BLaER1 (cell line): ENCODE data around the gene SCN8A.

Experiments used
- H3K27ac ChIP-seq: shearing (Covaris generic); formaldehyde crosslinking; 2 replicates; pipeline ENCODE4 v1.8.1; 2022
- H3K27me3 ChIP-seq: shearing (Covaris generic); formaldehyde crosslinking; 2 replicates; pipeline ENCODE4 v1.8.1; 2022
- H3K36me3 ChIP-seq: shearing (Covaris generic); formaldehyde crosslinking; 2 replicates; pipeline ENCODE4 v1.8.1; 2022
- H3K4me1 ChIP-seq: shearing (Covaris generic); formaldehyde crosslinking; 2 replicates; pipeline ENCODE4 v1.8.1; 2022
- H3K4me2 ChIP-seq: shearing (Covaris generic); formaldehyde crosslinking; 2 replicates; pipeline ENCODE4 v1.8.1; 2022
- H3K4me3 ChIP-seq: shearing (Covaris generic); formaldehyde crosslinking; 2 replicates; pipeline ENCODE4 v1.8.1; 2022
- H3K9ac ChIP-seq: shearing (Covaris generic); formaldehyde crosslinking; 2 replicates; pipeline ENCODE4 v1.8.1; 2022
- H3K9me3 ChIP-seq: shearing (Covaris generic); formaldehyde crosslinking; 2 replicates; pipeline ENCODE4 v1.8.1; 2022
- H4K20me1 ChIP-seq: shearing (Covaris generic); formaldehyde crosslinking; 2 replicates; pipeline ENCODE4 v1.8.1; 2022
- Cebpa-rat ChIP-seq: shearing (Covaris generic); IDR thresholded peaks from 2 replicates; pipeline ENCODE4 v1.8.1; 2022

SCN8A gene

DNA sequence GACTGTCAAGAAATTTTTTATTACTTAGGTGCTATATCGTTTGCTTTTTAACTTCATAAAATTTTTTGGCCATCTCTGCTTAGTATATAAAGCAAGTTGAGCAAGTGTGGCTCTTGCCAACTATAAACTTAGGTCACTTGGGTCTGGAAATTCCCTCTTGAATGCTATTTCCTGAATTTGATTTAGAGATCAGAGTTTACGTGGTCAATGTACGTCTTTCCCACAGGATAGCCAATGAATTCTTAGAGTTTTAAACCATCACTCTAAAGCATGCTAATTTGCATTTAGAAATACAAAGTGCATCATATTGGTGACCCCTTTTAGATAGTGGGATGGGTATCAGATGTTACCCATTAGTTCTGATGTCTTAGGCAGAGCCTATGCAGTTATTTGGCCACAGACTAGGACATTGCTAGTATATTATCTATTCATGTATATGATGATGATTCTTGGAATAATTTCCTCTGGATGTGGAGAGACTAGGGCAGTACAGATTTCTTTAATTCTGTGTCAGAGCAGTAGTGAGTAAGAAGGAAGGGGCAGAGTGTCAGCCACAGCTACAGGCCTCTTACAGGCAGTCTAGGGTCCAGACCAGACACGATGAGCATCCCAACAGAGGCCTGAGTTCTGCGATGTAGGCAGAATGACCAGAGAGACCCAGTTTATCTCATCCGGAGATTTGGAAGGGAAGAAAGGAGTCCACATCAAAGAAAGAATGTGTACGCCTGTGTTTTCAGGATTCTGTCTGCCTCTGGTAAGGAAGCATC, 30.3 kb downstream of the SCN8A start:
- Histone ChIP-seq H3K27ac (no peak overlapping the region), H3K9me3 (0 out of 2 replicates have a peak, but pooled peaks cover 13% of the 10 kb centered on the region), H3K36me3 (no peaks in the 10 kb centered on the region), H3K4me2 (no peak overlapping the region), H3K4me1 (0 out of 2 replicates have a peak, but pooled peaks cover 5% of the 10 kb centered on the region), H3K27me3 (no peaks in the 10 kb centered on the region), H3K4me3 (no peak overlapping the region), H3K9ac (no peak overlapping the region), H4K20me1 (no peaks in the 10 kb centered on the region)
- TF ChIP-seq Cebpa-rat: no peak

DNA sequence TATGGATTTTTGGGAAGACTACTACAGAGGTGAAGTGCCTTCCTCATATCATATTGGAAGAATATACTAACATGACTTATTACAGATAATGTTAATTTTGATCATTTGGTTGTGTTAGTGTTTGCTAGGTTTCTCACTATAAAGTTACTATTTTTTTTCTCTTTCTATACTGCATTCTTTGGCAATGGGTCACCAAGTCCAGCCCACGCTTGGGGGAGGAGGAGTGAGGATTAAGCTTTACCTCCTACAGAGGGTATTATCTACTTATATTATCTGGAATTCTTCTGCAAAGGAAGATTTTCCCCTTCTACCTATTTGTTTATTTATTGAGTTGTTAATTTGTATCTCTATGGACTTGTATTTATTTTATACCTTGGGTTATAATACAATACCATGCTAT, 31.5 kb downstream of the SCN8A start:
- Histone ChIP-seq H3K36me3 (no peaks in the 10 kb centered on the region), H3K9ac (no peak overlapping the region), H3K9me3 (0 out of 2 replicates have a peak, but pooled peaks cover 2% of the 10 kb centered on the region), H3K4me1 (0 out of 2 replicates have a peak, but pooled peaks cover 5% of the 10 kb centered on the region), H3K4me3 (no peak overlapping the region), H3K27ac (no peak overlapping the region), H3K27me3 (no peaks in the 10 kb centered on the region), H4K20me1 (no peaks in the 10 kb centered on the region), H3K4me2 (no peak overlapping the region)
- no peak for TF ChIP-seq Cebpa-rat

GRCh38 chr12:51625370-51625769, 34.3 kb downstream of the SCN8A start:
- Histone ChIP-seq H3K27ac (no peak overlapping the region), H3K4me3 (no peak overlapping the region), H4K20me1 (no peaks in the 10 kb centered on the region), H3K9me3 (no peaks in the 10 kb centered on the region), H3K27me3 (no peaks in the 10 kb centered on the region), H3K9ac (no peak overlapping the region), H3K4me2 (no peak overlapping the region), H3K36me3 (no peaks in the 10 kb centered on the region), H3K4me1 (no peaks in the 10 kb centered on the region)
- TF ChIP-seq Cebpa-rat: no peak

DNA sequence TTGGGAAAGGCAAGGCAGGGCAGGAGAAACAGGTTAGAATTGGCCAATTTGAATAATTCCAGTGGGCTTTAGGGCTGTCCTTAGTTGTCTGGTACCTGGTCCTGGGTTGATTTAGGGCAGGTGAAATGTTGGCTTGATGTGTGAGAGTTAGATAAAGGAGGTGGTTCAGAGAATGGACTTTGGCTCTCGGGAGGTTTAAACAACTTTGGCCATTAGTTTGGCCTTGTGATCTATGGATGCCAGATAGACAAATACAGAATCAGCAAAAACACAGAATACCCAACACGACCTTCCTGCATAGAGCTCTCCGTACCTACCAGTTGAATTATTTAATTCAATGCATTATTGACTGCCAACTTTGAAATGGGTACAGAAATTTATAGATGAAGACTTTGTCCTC, 35.1 kb downstream of the SCN8A start:
- no peak overlapping the region for H3K9ac ChIP-seq
- no peaks in the 10 kb centered on the region for H3K4me1 ChIP-seq
- H3K36me3 ChIP-seq: no peaks in the 10 kb centered on the region
- no peak overlapping the region for H3K4me2 ChIP-seq
- no peak overlapping the region for H3K4me3 ChIP-seq
- H3K27me3 ChIP-seq: no peaks in the 10 kb centered on the region
- no peaks in the 10 kb centered on the region for H4K20me1 ChIP-seq
- no peaks in the 10 kb centered on the region for H3K9me3 ChIP-seq
- no peak overlapping the region for H3K27ac ChIP-seq
- no peak for TF ChIP-seq Cebpa-rat

DNA sequence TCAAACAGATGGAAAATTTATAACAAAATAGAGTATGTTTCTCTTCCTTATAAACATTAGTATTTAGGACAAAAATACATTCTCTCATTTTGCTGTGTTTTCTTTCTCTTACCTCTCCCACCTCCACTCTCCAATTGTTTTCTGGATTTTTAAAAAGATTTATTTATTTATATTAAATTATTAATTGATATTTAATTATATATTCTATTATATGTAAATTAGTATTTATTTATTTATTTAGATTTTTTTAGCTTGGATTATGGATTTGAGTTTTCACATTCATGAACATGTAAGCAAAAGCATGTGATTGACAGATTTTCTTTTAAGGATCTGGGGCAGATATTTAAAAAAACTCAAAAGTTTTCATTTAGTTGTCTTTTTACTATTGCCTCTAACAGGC, 35.6 kb downstream of the SCN8A start:
- Histone ChIP-seq H3K36me3 (no peaks in the 10 kb centered on the region), H3K4me3 (no peak overlapping the region), H3K27me3 (no peaks in the 10 kb centered on the region), H3K27ac (no peak overlapping the region), H3K9me3 (no peaks in the 10 kb centered on the region), H3K4me1 (no peaks in the 10 kb centered on the region), H3K4me2 (no peak overlapping the region), H4K20me1 (no peaks in the 10 kb centered on the region), H3K9ac (no peak overlapping the region)
- no peak for TF ChIP-seq Cebpa-rat

GRCh38 chr12:51630256-51630880, 39.3 kb downstream of the SCN8A start:
- no peaks in the 10 kb centered on the region for H3K9me3 ChIP-seq
- no peaks in the 10 kb centered on the region for H3K4me1 ChIP-seq
- no peak overlapping the region for H3K9ac ChIP-seq
- H3K36me3 ChIP-seq: no peaks in the 10 kb centered on the region
- H3K27me3 ChIP-seq: no peaks in the 10 kb centered on the region
- no peaks in the 10 kb centered on the region for H4K20me1 ChIP-seq
- no peak overlapping the region for H3K4me3 ChIP-seq
- no peak for TF ChIP-seq Cebpa-rat
- no peak overlapping the region for H3K27ac ChIP-seq
- no peak overlapping the region for H3K4me2 ChIP-seq

- peaks cover 3% of the 10 kb centered on the region; the same call in 1 of the 2 replicates for H3K9me3 ChIP-seq
- no peak overlapping the region for H3K9ac ChIP-seq
- no peaks in the 10 kb centered on the region for H4K20me1 ChIP-seq
- H3K4me2 ChIP-seq: no peak overlapping the region
- H3K27ac ChIP-seq: no peak overlapping the region
- no peak overlapping the region for H3K4me3 ChIP-seq
- H3K4me1 ChIP-seq: no peaks in the 10 kb centered on the region
- H3K27me3 ChIP-seq: no peaks in the 10 kb centered on the region
- no peaks in the 10 kb centered on the region for H3K36me3 ChIP-seq
- no peak for TF ChIP-seq Cebpa-rat
Observed at GRCh38 chr12:51630986-51631385, 40.0 kb downstream of the SCN8A start.

- TF ChIP-seq Cebpa-rat: no peak
- H4K20me1 ChIP-seq: no peaks in the 10 kb centered on the region
- no peaks in the 10 kb centered on the region for H3K36me3 ChIP-seq
- H3K9ac ChIP-seq: no peak overlapping the region
- no peak overlapping the region for H3K4me2 ChIP-seq
- H3K27me3 ChIP-seq: no peaks in the 10 kb centered on the region
- H3K4me1 ChIP-seq: no peaks in the 10 kb centered on the region
- no peak overlapping the region for H3K4me3 ChIP-seq
- no peak overlapping the region for H3K27ac ChIP-seq
- peaks cover 8% of the 10 kb centered on the region; the same call in 1 of the 2 replicates for H3K9me3 ChIP-seq
Observed at GRCh38 chr12:51631591-51631990, 40.6 kb downstream of the SCN8A start.

DNA sequence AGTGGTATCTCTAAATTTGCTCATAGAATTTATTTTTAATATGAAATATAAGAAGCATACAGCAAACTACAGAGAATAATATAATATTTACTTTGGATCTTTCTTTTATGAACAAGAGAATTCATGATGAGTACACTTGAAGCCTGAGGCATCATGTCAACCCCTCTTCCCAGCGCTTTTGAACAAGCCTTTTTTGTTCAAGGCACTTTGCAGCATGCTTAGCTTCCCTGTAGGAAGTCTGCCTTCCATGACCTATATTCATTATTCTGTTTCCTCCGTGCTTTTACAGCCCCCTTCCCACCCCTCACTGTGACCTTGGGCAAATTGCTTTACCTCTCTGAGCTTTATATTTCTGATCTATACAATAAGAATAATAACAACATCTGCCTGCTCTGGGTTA, 41.6 kb downstream of the SCN8A start:
- Histone ChIP-seq H3K9ac (no peak overlapping the region), H3K4me3 (no peak overlapping the region), H3K9me3 (peaks cover 17% of the 10 kb centered on the region), H3K4me1 (no peaks in the 10 kb centered on the region), H3K36me3 (no peaks in the 10 kb centered on the region), H4K20me1 (no peaks in the 10 kb centered on the region), H3K27me3 (no peaks in the 10 kb centered on the region), H3K4me2 (no peak overlapping the region), H3K27ac (no peak overlapping the region)
- no peak for TF ChIP-seq Cebpa-rat

- Histone ChIP-seq H3K9me3 (peaks cover 33% of the 10 kb centered on the region), H3K4me2 (no peak overlapping the region), H3K36me3 (no peaks in the 10 kb centered on the region), H3K27me3 (no peaks in the 10 kb centered on the region), H3K4me1 (no peaks in the 10 kb centered on the region), H3K4me3 (no peak overlapping the region), H4K20me1 (no peaks in the 10 kb centered on the region), H3K27ac (no peak overlapping the region), H3K9ac (no peak overlapping the region)
- no peak for TF ChIP-seq Cebpa-rat
Observed at GRCh38 chr12:51635346-51635745, 44.3 kb downstream of the SCN8A start.
